HEK293 (cell line): ENCODE results near the gene MAK.

Experiments
- CTCF ChIA-PET: fragments of 350-600 bp; formaldehyde crosslinking; extraction: SDS; loops from one replicate; lab custom pipeline; 2021; ENCODE audit warnings: antibody characterized with exemption; lab: Yijun Ruan, JAX
- POLR2A ChIA-PET: fragments of 300-600 bp; formaldehyde crosslinking; extraction: SDS; loops from one replicate; lab custom pipeline; 2020; ENCODE audit warnings: antibody characterized with exemption, inconsistent platforms; lab: Yijun Ruan, JAX
- H3K27ac ChIP-seq: fragments of 200-500 bp; sonication (Bioruptor generic); 2 replicates; pipeline ENCODE4 v1.5.1; 2014; ENCODE audit warnings: low read depth, low read length, control low read depth, inconsistent platforms; ENCODE audit errors: extremely low read depth
- H3K36me3 ChIP-seq, 2 experiments: fragments of 200-500 bp in 1 of 2; sonication (Bioruptor generic) in 1 of 2; 1 replicate in 1 of 2; 2 replicates in 1 of 2; pipeline ENCODE4 v1.5.1; 2014 to 2017; ENCODE audit warnings: inconsistent platforms in 2 of 2, low read length in 2 of 2; ENCODE audit not compliant: control insufficient read depth in 2 of 2, insufficient read depth in 1 of 2
- H3K4me1 ChIP-seq: fragments of 200-500 bp; sonication (Bioruptor generic); 2 replicates; pipeline ENCODE4 v1.5.1; 2014; ENCODE audit warnings: mild to moderate bottlenecking, low read length, inconsistent platforms; ENCODE audit not compliant: control insufficient read depth, insufficient read depth
- H3K4me3 ChIP-seq: 2 replicates; pipeline ENCODE4 v1.5.1; 2011; ENCODE audit warnings: low read depth, mild to moderate bottlenecking, control low read depth, low read length, moderate library complexity
- H3K9me3 ChIP-seq: fragments of 200-500 bp; sonication (Bioruptor generic); 2 replicates; pipeline ENCODE4 v1.5.1; 2014; ENCODE audit warnings: low read depth, low read length, inconsistent platforms; ENCODE audit not compliant: control insufficient read depth, insufficient read depth
- GLI4 ChIP-seq: fragments of 450-650 bp; formaldehyde crosslinking; IDR thresholded peaks from 2 replicates; pipeline ENCODE4 v1.5.1; 2016; ENCODE audit warnings: missing biosample characterization, missing genetic modification characterization
- GLIS2 ChIP-seq: fragments of 450-650 bp; formaldehyde crosslinking; IDR thresholded peaks from 2 replicates; pipeline ENCODE4 v1.5.1; 2016; ENCODE audit warnings: missing biosample characterization, missing genetic modification characterization
- HOXC10 ChIP-seq: sonication (generic); formaldehyde crosslinking; IDR thresholded peaks from 2 replicates; pipeline ENCODE4 v1.8.1; 2023; ENCODE audit warnings: mild to moderate bottlenecking, missing genetic modification reagents
- KLF16 ChIP-seq: fragments of 450-650 bp; formaldehyde crosslinking; IDR thresholded peaks from 2 replicates; pipeline ENCODE4 v1.5.1; 2017; ENCODE audit warnings: missing biosample characterization, missing genetic modification characterization
- SCRT1 ChIP-seq: fragments of 450-650 bp; formaldehyde crosslinking; IDR thresholded peaks from 2 replicates; pipeline ENCODE4 v1.5.1; 2016; ENCODE audit warnings: missing biosample characterization, missing genetic modification characterization, borderline replicate concordance
- SCRT2 ChIP-seq: fragments of 450-650 bp; formaldehyde crosslinking; IDR thresholded peaks from 2 replicates; pipeline ENCODE4 v1.5.1; 2016; ENCODE audit warnings: missing biosample characterization, missing genetic modification characterization
- SETDB1 ChIP-seq: IDR thresholded peaks from one replicate; pipeline ENCODE4 v1.6.1; 2017; ENCODE audit warnings: mild to moderate bottlenecking, low read length, moderate library complexity, mixed read lengths; ENCODE audit not compliant: insufficient read length
- ZBTB1 ChIP-seq: fragments of 450-650 bp; formaldehyde crosslinking; IDR thresholded peaks from 2 replicates; pipeline ENCODE4 v1.5.1; 2016; ENCODE audit warnings: missing biosample characterization, missing genetic modification characterization
- ZEB2 ChIP-seq: fragments of 450-650 bp; formaldehyde crosslinking; IDR thresholded peaks from 2 replicates; pipeline ENCODE4 v1.5.1; 2016; ENCODE audit warnings: missing biosample characterization, missing genetic modification characterization
- ZNF114 ChIP-seq: fragments of 450-650 bp; formaldehyde crosslinking; IDR thresholded peaks from 2 replicates; pipeline ENCODE4 v1.5.0; 2017; ENCODE audit warnings: missing biosample characterization, missing genetic modification characterization
- ZNF19 ChIP-seq: fragments of 450-650 bp; formaldehyde crosslinking; IDR thresholded peaks from 2 replicates; pipeline ENCODE4; 2016; ENCODE audit warnings: missing biosample characterization, missing genetic modification characterization, low read depth
- ZNF214 ChIP-seq: fragments of 450-650 bp; formaldehyde crosslinking; IDR thresholded peaks from 2 replicates; pipeline ENCODE4 v1.5.1; 2017; ENCODE audit warnings: missing biosample characterization, mild to moderate bottlenecking, missing genetic modification characterization, borderline replicate concordance
- ZNF311 ChIP-seq: fragments of 450-650 bp; formaldehyde crosslinking; IDR thresholded peaks from 2 replicates; pipeline ENCODE4 v1.5.1; 2017; ENCODE audit warnings: missing biosample characterization, missing genetic modification characterization, borderline replicate concordance
- ZNF404 ChIP-seq: fragments of 450-650 bp; formaldehyde crosslinking; IDR thresholded peaks from 2 replicates; pipeline ENCODE4 v1.5.1; 2017; ENCODE audit warnings: missing biosample characterization, missing genetic modification characterization
- ZNF610 ChIP-seq: fragments of 450-650 bp; formaldehyde crosslinking; IDR thresholded peaks from 2 replicates; pipeline ENCODE4 v1.5.1; 2016; ENCODE audit warnings: missing biosample characterization, missing genetic modification characterization, borderline replicate concordance
- ZNF621 ChIP-seq: fragments of 450-650 bp; formaldehyde crosslinking; IDR thresholded peaks from 2 replicates; pipeline ENCODE4 v1.5.1; 2017; ENCODE audit warnings: missing biosample characterization, missing genetic modification characterization
- ZNF658 ChIP-seq: fragments of 450-650 bp; formaldehyde crosslinking; IDR thresholded peaks from 2 replicates; pipeline ENCODE4; 2016; ENCODE audit warnings: missing biosample characterization, missing genetic modification characterization
- ZSCAN16 ChIP-seq: fragments of 450-650 bp; formaldehyde crosslinking; IDR thresholded peaks from 2 replicates; pipeline ENCODE4 v1.5.1; 2016; ENCODE audit warnings: missing biosample characterization, missing genetic modification characterization
- TF ChIP-seq, protein P1 (sequence below): fragments of 450-650 bp; formaldehyde crosslinking; IDR thresholded peaks from 2 replicates; pipeline ENCODE4 v1.5.1; 2016; ENCODE audit warnings: missing biosample characterization, missing genetic modification characterization
- TF ChIP-seq, protein P2 (sequence below): fragments of 450-650 bp; formaldehyde crosslinking; IDR thresholded peaks from 2 replicates; pipeline ENCODE4 v1.5.1; 2017; ENCODE audit warnings: missing biosample characterization, missing genetic modification characterization

Gene MAK

DNA sequence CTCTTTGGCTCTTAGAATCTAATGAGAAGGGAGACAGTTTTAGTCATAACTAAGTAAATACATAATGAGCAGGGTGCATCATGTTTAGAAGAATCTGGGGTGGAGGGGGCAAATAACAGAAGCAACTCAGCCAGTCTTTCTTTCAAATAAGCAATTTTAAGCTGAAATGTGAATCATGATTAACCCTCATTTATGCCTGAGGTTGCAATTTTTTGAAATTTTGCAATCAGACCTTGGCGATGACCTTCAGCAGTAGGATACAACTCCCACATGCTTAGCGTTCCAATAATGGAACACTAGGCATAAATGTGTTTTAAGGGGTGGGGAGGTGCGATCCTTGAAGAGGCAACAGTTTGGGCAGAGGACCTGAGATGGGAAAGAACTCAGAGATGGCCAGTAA is 60.1 kb downstream of the MAK start:
- TF ChIP-seq ZNF311 (no peak), ZBTB1 (tag by site-specific recombination) (no peak), GLI4 (no peak)
- TF ChIP-seq, all 188 proteins: peak for 0
- Histone ChIP-seq H3K9me3 (no peaks in the 10 kb centered on the region), H3K4me1 (no peaks in the 10 kb centered on the region), H3K36me3 (peaks cover 14 to 34% of the 10 kb centered on the region in 2 experiments), H3K4me3 (no peak overlapping the region), H3K27ac (no peak overlapping the region)
- POLR2A ChIA-PET: interaction anchor here (0.6 kb wide), 1 partner anchor 16 kb away, joined by 4 read pairs; no protein-coding TSS in a partner anchor
- CTCF ChIA-PET: interaction anchor here (1.1 kb wide), 1 partner anchor 10 kb away, joined by 3 read pairs; no protein-coding TSS in a partner anchor

DNA sequence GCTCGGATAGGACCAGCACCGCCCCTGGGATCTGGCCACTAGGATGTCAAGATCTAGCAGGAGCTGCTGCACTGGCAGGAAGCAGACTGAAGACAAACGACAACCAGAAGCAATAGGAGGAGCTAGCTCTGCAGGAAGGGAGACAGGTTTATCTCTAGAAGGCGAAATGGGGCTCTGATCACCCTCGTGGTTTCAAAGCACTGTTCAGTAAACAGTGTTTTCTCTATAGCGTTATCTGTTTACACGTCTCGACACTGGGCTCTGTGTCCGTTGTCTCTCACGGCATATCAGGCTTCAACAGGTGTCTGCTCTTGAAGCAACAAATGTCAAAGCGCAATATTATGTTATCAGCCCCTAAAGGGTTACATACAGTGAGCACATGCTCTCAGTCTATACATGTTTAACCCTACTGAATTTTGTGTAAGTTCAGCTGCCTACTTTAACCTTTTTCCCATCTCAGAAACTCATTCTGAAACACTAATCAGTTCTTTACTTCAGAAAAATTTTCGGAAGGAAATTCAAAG is 66.9 kb downstream of the MAK start:
- Histone ChIP-seq H3K4me3 (no peak overlapping the region), H3K4me1 (no peaks in the 10 kb centered on the region), H3K27ac (no peak overlapping the region), H3K36me3 (peaks cover 10 to 41% of the 10 kb centered on the region in 2 experiments), H3K9me3 (no peaks in the 10 kb centered on the region)
- ChIA-PET CTCF (interaction anchor here (0.6 to 1.3 kb wide), 4 partner anchors 11 to 297 kb away, joined by 3 to 4 read pairs (median 3); no protein-coding TSS in a partner anchor), POLR2A (no interaction called here)
- TF ChIP-seq SCRT2 (tag by site-specific recombination) (peak; percentile 93), SCRT1 (tag by site-specific recombination) (peak; percentile 67; the same call in 1 of the 2 replicates), ZEB2 (no peak), ZSCAN16 (tag by site-specific recombination) (peak; percentile 71; the same call in 1 of the 2 replicates)

DNA sequence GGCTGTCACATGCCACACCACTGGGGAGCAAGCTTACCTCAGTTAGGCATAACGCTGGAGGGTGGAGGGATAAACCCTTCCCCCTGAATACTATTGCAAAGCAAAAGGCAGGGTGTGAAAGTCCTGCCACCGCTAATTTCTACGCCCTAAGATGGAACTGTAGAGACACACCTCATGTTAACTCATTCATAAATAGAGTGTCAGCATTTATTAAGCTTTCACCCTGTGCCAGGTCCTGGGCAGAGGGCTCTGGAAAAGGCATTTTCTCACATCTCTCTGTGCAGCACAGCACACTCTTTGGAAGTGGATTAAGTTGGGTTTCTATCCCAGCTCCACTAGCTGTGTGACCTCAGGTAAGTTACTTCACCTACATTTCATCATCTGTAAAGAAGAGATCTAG is 68.9 kb downstream of the MAK start:
- TF ChIP-seq SETDB1 (no peak), ZNF214 (no peak), KLF16 (no peak), ZNF621 (tag by site-specific recombination) (no peak), ZNF610 (tag by site-specific recombination) (no peak)
- TF ChIP-seq, protein P1, sequence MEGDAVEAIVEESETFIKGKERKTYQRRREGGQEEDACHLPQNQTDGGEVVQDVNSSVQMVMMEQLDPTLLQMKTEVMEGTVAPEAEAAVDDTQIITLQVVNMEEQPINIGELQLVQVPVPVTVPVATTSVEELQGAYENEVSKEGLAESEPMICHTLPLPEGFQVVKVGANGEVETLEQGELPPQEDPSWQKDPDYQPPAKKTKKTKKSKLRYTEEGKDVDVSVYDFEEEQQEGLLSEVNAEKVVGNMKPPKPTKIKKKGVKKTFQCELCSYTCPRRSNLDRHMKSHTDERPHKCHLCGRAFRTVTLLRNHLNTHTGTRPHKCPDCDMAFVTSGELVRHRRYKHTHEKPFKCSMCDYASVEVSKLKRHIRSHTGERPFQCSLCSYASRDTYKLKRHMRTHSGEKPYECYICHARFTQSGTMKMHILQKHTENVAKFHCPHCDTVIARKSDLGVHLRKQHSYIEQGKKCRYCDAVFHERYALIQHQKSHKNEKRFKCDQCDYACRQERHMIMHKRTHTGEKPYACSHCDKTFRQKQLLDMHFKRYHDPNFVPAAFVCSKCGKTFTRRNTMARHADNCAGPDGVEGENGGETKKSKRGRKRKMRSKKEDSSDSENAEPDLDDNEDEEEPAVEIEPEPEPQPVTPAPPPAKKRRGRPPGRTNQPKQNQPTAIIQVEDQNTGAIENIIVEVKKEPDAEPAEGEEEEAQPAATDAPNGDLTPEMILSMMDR (tag by site-specific recombination): no peak

DNA sequence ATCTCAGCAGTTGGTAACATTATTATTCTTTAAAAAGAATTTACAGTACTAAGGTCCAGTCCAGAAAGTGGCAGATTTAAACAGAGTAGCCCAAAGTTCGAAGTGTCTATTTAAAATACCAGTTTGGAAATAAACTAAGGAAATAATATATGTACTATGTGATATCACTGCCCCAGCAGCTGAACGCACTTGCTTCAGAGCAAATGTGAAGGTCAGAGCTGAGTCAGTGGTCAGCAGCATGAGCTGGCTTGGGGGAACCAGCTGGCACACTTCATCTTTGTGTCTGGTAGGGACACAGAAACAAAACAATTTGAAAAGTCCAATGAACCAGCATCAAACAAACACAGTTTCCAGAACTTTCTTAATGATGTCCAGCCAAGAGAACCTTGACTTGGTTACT is 75.3 kb downstream of the MAK start:
- POLR2A ChIA-PET: no interaction called here
- Histone ChIP-seq H3K9me3 (no peaks in the 10 kb centered on the region), H3K36me3 (peaks cover 11 to 26% of the 10 kb centered on the region in 2 experiments), H3K27ac (no peak overlapping the region), H3K4me3 (no peak overlapping the region), H3K4me1 (no peaks in the 10 kb centered on the region)
- CTCF ChIA-PET: interaction anchor here (0.7 to 1.0 kb wide), 2 partner anchors 23 to 124 kb away, joined by 3 to 4 read pairs; no protein-coding TSS in a partner anchor
- TF ChIP-seq HOXC10 (CRISPR knock-in tag) (no peak), ZNF658 (no peak), ZNF404 (tag by site-specific recombination) (no peak), ZNF19 (no peak), ZNF114 (tag by site-specific recombination) (no peak), GLIS2 (tag by site-specific recombination) (no peak)
- TF ChIP-seq, protein P2, sequence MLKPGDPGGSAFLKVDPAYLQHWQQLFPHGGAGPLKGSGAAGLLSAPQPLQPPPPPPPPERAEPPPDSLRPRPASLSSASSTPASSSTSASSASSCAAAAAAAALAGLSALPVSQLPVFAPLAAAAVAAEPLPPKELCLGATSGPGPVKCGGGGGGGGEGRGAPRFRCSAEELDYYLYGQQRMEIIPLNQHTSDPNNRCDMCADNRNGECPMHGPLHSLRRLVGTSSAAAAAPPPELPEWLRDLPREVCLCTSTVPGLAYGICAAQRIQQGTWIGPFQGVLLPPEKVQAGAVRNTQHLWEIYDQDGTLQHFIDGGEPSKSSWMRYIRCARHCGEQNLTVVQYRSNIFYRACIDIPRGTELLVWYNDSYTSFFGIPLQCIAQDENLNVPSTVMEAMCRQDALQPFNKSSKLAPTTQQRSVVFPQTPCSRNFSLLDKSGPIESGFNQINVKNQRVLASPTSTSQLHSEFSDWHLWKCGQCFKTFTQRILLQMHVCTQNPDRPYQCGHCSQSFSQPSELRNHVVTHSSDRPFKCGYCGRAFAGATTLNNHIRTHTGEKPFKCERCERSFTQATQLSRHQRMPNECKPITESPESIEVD (tag by site-specific recombination): no peak

More for the DNA sequence above, 68.9 kb downstream of the MAK start:
- no peak overlapping the region for H3K4me3 ChIP-seq
- ChIA-PET POLR2A (no interaction called here), CTCF (interaction anchor here (0.7 to 2.8 kb wide), 2 partner anchors 10 to 230 kb away, joined by 3 to 6 read pairs; no protein-coding TSS in a partner anchor)
- peaks cover 7 to 29% of the 10 kb centered on the region in 2 experiments for H3K36me3 ChIP-seq
- H3K27ac ChIP-seq: no peak overlapping the region
- no peaks in the 10 kb centered on the region for H3K4me1 ChIP-seq
- H3K9me3 ChIP-seq: no peaks in the 10 kb centered on the region
